ENCODE data around the gene KIRREL1.

GRCh38 chr1:157995583-157996169 lies 2.2 kb downstream of the KIRREL1 start:
- TF ChIP-seq, protein P1, sequence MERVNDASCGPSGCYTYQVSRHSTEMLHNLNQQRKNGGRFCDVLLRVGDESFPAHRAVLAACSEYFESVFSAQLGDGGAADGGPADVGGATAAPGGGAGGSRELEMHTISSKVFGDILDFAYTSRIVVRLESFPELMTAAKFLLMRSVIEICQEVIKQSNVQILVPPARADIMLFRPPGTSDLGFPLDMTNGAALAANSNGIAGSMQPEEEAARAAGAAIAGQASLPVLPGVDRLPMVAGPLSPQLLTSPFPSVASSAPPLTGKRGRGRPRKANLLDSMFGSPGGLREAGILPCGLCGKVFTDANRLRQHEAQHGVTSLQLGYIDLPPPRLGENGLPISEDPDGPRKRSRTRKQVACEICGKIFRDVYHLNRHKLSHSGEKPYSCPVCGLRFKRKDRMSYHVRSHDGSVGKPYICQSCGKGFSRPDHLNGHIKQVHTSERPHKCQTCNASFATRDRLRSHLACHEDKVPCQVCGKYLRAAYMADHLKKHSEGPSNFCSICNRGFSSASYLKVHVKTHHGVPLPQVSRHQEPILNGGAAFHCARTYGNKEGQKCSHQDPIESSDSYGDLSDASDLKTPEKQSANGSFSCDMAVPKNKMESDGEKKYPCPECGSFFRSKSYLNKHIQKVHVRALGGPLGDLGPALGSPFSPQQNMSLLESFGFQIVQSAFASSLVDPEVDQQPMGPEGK (CRISPR knock-in tag; IDR thresholded peaks at IDR 0.05; ENCODE audit: borderline replicate concordance), result no peak
- TF ChIP-seq, protein P2, sequence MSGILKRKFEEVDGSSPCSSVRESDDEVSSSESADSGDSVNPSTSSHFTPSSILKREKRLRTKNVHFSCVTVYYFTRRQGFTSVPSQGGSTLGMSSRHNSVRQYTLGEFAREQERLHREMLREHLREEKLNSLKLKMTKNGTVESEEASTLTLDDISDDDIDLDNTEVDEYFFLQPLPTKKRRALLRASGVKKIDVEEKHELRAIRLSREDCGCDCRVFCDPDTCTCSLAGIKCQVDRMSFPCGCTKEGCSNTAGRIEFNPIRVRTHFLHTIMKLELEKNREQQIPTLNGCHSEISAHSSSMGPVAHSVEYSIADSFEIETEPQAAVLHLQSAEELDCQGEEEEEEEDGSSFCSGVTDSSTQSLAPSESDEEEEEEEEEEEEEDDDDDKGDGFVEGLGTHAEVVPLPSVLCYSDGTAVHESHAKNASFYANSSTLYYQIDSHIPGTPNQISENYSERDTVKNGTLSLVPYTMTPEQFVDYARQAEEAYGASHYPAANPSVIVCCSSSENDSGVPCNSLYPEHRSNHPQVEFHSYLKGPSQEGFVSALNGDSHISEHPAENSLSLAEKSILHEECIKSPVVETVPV (CRISPR knock-in tag; IDR thresholded peaks at IDR 0.05), result no peak
- TF ChIP-seq RARB (CRISPR knock-in tag; IDR thresholded peaks at IDR 0.05) (no peak), SNAI2 (CRISPR knock-in tag; IDR thresholded peaks at IDR 0.05) (no peak), CSDC2 (CRISPR knock-in tag; IDR thresholded peaks at IDR 0.05) (no peak), ARNTL (CRISPR knock-in tag; IDR thresholded peaks at IDR 0.05; ENCODE audit: borderline replicate concordance, low read depth) (no peak), GLIS3 (CRISPR knock-in tag; IDR thresholded peaks at IDR 0.05) (no peak), TCF4 (CRISPR knock-in tag; IDR thresholded peaks at IDR 0.05; ENCODE audit: borderline replicate concordance) (no peak)
